Muscle of leg (tissue), 11 donors: Measurements from ENCODE around the gene PSKH1. TPM values are rescaled to one million over a fixed set of nuclear protein-coding genes. Genes with fewer than 3 reads are reported as not detected.
A peak's percentile ranks its signal among the peaks of the same experiment; 100 is the strongest.
"Not testable (repeated sequence)": the region's sequence is repeated elsewhere in the genome, so short reads cannot be mapped to it uniquely, and the experiment has no call there.

Experiments
- DNase-seq: peaks from one replicate; pipeline ENCODE4 v3.0.0; 2013
- H3K27ac ChIP-seq: one replicate; pipeline ENCODE4 v1.5.1; 2013; ENCODE audit warnings: mild to moderate bottlenecking, low read length, control low read depth
- H3K27me3 ChIP-seq: one replicate; pipeline ENCODE4 v1.6.1; 2013; ENCODE audit warnings: low read length; ENCODE audit not compliant: control insufficient read depth, insufficient read depth
- H3K36me3 ChIP-seq: one replicate; pipeline ENCODE4 v1.6.1; 2013; ENCODE audit warnings: low read length; ENCODE audit not compliant: control insufficient read depth, insufficient read depth
- H3K4me1 ChIP-seq: one replicate; pipeline ENCODE4 v1.6.1; 2013; ENCODE audit warnings: low read length; ENCODE audit not compliant: control insufficient read depth, insufficient read depth
- H3K4me3 ChIP-seq: one replicate; pipeline ENCODE4 v1.5.1; 2013; ENCODE audit warnings: low read length, control low read depth
- H3K9me3 ChIP-seq: replicated peaks from 2 replicates; pipeline ENCODE4 v1.6.1; 2013; ENCODE audit warnings: low read depth, low read length; ENCODE audit not compliant: control insufficient read depth
- WGBS: methylation state at CpG from one replicate; pipeline ENCODE4 v1.1.5; 2013; ENCODE audit warnings: missing lambda C conversion rate; ENCODE audit not compliant: insufficient coverage; 5-methylcytosine and 5-hydroxymethylcytosine counted together
- polyA plus RNA-seq, 8 donors: library from polyadenylated mRNA; unstranded; fragments of 120-200 nt; gene quantifications; one replicate each; pipeline versions ENCODE4 v1.2.1 to v1.2.3, GENCODE V29; 2013; ENCODE audit warnings: inconsistent platforms in 1 of 8, low replicate concordance in 1 of 8; ENCODE audit not compliant: insufficient read length in 8 of 8, insufficient read depth in 1 of 8
- total RNA-seq: library from RNA; stranded (reverse); fragments of 120-200 nt; gene quantifications from one replicate; pipeline ENCODE4 v1.2.4, GENCODE V29; 2013

PSKH1 gene
- total and polyA plus RNA-seq, 9 donors = 8.6 to 26.1 (median 23.9) TPM

- peaks cover 2% of the 10 kb centered on the region for H3K27me3 ChIP-seq
- peak overlapping the region; percentile 66 for H3K4me3 ChIP-seq
- peak overlapping the region; percentile 70 for H3K27ac ChIP-seq
- peaks cover 27% of the 10 kb centered on the region for H3K36me3 ChIP-seq
- H3K9me3 ChIP-seq = no peaks in the 10 kb centered on the region
- peaks cover 46% of the 10 kb centered on the region for H3K4me1 ChIP-seq
- under 1% methylated on average over 44 of the region's 45 CpGs for WGBS
- peak; percentile 78 for DNase-seq
Observed at GRCh38 chr16:67967958-67968399, 74.9 kb downstream of the PSKH1 start.

GRCh38 chr16:67968400-67969253 is 75.6 kb downstream of the PSKH1 start, which contains the start of gene SLC12A4:
Gene SLC12A4, minus strand, starts transcription at chr16:67968637. Its CDS starts 84 bp downstream, at chr16:67968553.
- peak within 1 kb of the TSS; percentile 81 for H3K27ac ChIP-seq
- H3K4me3 ChIP-seq = peak within 1 kb of the TSS; percentile 66
- H3K27me3 ChIP-seq = peaks cover 2% of the 10 kb centered on the region
- WGBS = under 1% methylated on average over 69 of the region's 78 CpGs
- H3K36me3 ChIP-seq = peaks cover 22% of the 10 kb centered on the region
- peaks cover 39% of the 10 kb centered on the region for H3K4me1 ChIP-seq
- peak; percentile 97 for DNase-seq
- H3K9me3 ChIP-seq = no peaks in the 10 kb centered on the region

GRCh38 chr16:67969254-67970039 is 76.4 kb downstream of the PSKH1 start:
- WGBS = 40% methylated on average over 23 of the region's 40 CpGs
- peak overlapping the region; percentile 66 for H3K4me3 ChIP-seq
- peaks cover 15% of the 10 kb centered on the region for H3K36me3 ChIP-seq
- peak overlapping the region; percentile 81 for H3K27ac ChIP-seq
- H3K27me3 ChIP-seq = peaks cover 2% of the 10 kb centered on the region
- H3K9me3 ChIP-seq = no peaks in the 10 kb centered on the region
- peaks cover 31% of the 10 kb centered on the region for H3K4me1 ChIP-seq
- DNase-seq = peak; percentile 65

- H3K4me1 ChIP-seq = peaks cover 25% of the 10 kb centered on the region
- 100% methylated on average over 1 of the region's 9 CpGs for WGBS
- no peaks in the 10 kb centered on the region for H3K9me3 ChIP-seq
- DNase-seq = no peak
- no peak overlapping the region for H3K27ac ChIP-seq
- peaks cover 2% of the 10 kb centered on the region for H3K27me3 ChIP-seq
- peaks cover 4% of the 10 kb centered on the region for H3K36me3 ChIP-seq
- no peak overlapping the region for H3K4me3 ChIP-seq
Observed at GRCh38 chr16:67971111-67971510, 78.1 kb downstream of the PSKH1 start.

GRCh38 chr16:67972285-67972684 is 79.2 kb downstream of the PSKH1 start:
- H3K27me3 ChIP-seq = not testable (repeated sequence)
- 89% methylated on average over 5 of the region's 7 CpGs for WGBS

GRCh38 chr16:67975321-67976105 is 82.5 kb downstream of the PSKH1 start:
- H3K27me3 ChIP-seq = peaks cover 15% of the 10 kb centered on the region
- no peaks in the 10 kb centered on the region for H3K9me3 ChIP-seq
- H3K4me3 ChIP-seq = no peak overlapping the region
- no peak for DNase-seq
- no peak overlapping the region for H3K27ac ChIP-seq
- H3K36me3 ChIP-seq = no peaks in the 10 kb centered on the region
- H3K4me1 ChIP-seq = peaks cover 4% of the 10 kb centered on the region
- WGBS = 74% methylated on average over 12 of the region's 14 CpGs

More at GRCh38 chr16:67972285-67972684, 79.2 kb downstream of the PSKH1 start:
- not testable (repeated sequence) for H3K36me3 ChIP-seq, H3K4me3 ChIP-seq, DNase-seq, H3K9me3 ChIP-seq, H3K27ac ChIP-seq
- H3K4me1 ChIP-seq = peaks cover 15% of the 10 kb centered on the region

- DNase-seq = no peak
- peaks cover 20% of the 10 kb centered on the region for H3K27me3 ChIP-seq
- H3K4me3 ChIP-seq = no peak overlapping the region
- H3K9me3 ChIP-seq = no peaks in the 10 kb centered on the region
- WGBS = 93% methylated on average over 2 of the region's 2 CpGs
- H3K4me1 ChIP-seq = peaks cover 4% of the 10 kb centered on the region
- no peak overlapping the region for H3K27ac ChIP-seq
- no peaks in the 10 kb centered on the region for H3K36me3 ChIP-seq
Observed at GRCh38 chr16:67976205-67976604, 83.2 kb downstream of the PSKH1 start.

GRCh38 chr16:67977005-67977404 is 84.0 kb downstream of the PSKH1 start:
- DNase-seq = no peak
- Histone ChIP-seq H3K27me3 (peaks cover 21% of the 10 kb centered on the region), H3K27ac (no peak overlapping the region), H3K9me3 (no peaks in the 10 kb centered on the region), H3K36me3 (no peaks in the 10 kb centered on the region), H3K4me3 (no peak overlapping the region), H3K4me1 (peaks cover 4% of the 10 kb centered on the region)
- 80% methylated on average over 5 of the region's 5 CpGs for WGBS

GRCh38 chr16:67977469-67978227 is 84.6 kb downstream of the PSKH1 start:
- no peak overlapping the region for H3K4me3 ChIP-seq
- H3K27me3 ChIP-seq = peaks cover 21% of the 10 kb centered on the region
- H3K27ac ChIP-seq = no peak overlapping the region
- no peaks in the 10 kb centered on the region for H3K9me3 ChIP-seq
- H3K36me3 ChIP-seq = no peaks in the 10 kb centered on the region
- no peak for DNase-seq
- 74% methylated on average over 4 of the region's 9 CpGs for WGBS
- peaks cover 4% of the 10 kb centered on the region for H3K4me1 ChIP-seq
